ENCODE measurements around the gene SPATA17. TPM values are rescaled to one million over a fixed set of nuclear protein-coding genes. Genes with fewer than 3 reads are reported as not detected.

SPATA17 gene
- total and polyA plus RNA-seq, 10 of the 15 experiments (the other 5 are each of a cell fraction or from before 2014, with no cell fraction given) = 0.08 to 0.27 (median 0.11) TPM; not detected in 6

GRCh38 chr1:217888328-217888727 is 257.2 kb downstream of the SPATA17 start (continued):
- TF ChIP-seq SIN3A (IDR thresholded peaks at IDR 0.05; ENCODE audit: low read depth, low read length) (no peak), PBX3 (IDR thresholded peaks at IDR 0.05; ENCODE audit: insufficient replicate concordance, low read depth, low read length) (no peak), NRF1 (conservative IDR thresholded peaks at IDR 0.05; ENCODE audit: low read depth, low read length) (no peak), JUNB (IDR thresholded peaks at IDR 0.05) (no peak)

GRCh38 chr1:217889401-217889800 is 258.3 kb downstream of the SPATA17 start:
- FAIRE-seq = no peak
- no TSS peak for BruUV-seq (replicated peaks)

More at GRCh38 chr1:217889401-217889800, 258.3 kb downstream of the SPATA17 start:
- intact Hi-C loops (cut with micrococcal nuclease; ENCODE audit: unreplicated experiment) (no loop called here), in situ Hi-C loops (cut with MboI) (no loop called here)
- TF ChIP-seq ZNF384 (IDR thresholded peaks at IDR 0.05; ENCODE audit: borderline replicate concordance, low read depth, low read length) = no peak
- no peak for TF ChIP-seq MEF2B (IDR thresholded peaks at IDR 0.05; ENCODE audit: partially characterized antibody, poor library complexity, severe bottlenecking)
- no peak for TF ChIP-seq MYB (IDR thresholded peaks at IDR 0.05; ENCODE audit: borderline replicate concordance, low read depth, low read length)
- TF ChIP-seq YBX1 (IDR thresholded peaks at IDR 0.05) = no peak
- TF ChIP-seq PAX8 (IDR thresholded peaks at IDR 0.05) = no peak
- TF ChIP-seq CREM (IDR thresholded peaks at IDR 0.05; ENCODE audit: low read depth) = no peak
- no peak for TF ChIP-seq SIX5 (IDR thresholded peaks at IDR 0.05; ENCODE audit: low read depth, low read length, severe bottlenecking)
- TF ChIP-seq BMI1 (IDR thresholded peaks at IDR 0.05; ENCODE audit: borderline replicate concordance) = no peak
- no peak for TF ChIP-seq BHLHE40 (IDR thresholded peaks at IDR 0.05; ENCODE audit: borderline replicate concordance in 1 of 2, low read depth in 2 of 2, low read length in 1 of 2)
- H3K4me1 ChIP-seq (ENCODE audit: control insufficient read depth, insufficient read depth, low read length) = no peaks in the 10 kb centered on the region
- H3K79me2 ChIP-seq (ENCODE audit: control insufficient read depth, insufficient read depth, low read length) = no peaks in the 10 kb centered on the region
- POLR2A ChIA-PET = no interaction called here
- H4K20me1 ChIP-seq (ENCODE audit: control insufficient read depth, insufficient read depth) = no peaks in the 10 kb centered on the region
- no peak overlapping the region for H3K4me3 ChIP-seq
- CTCF ChIA-PET = no interaction called here
- ATAC-seq = no peak
- H3K27ac ChIP-seq (ENCODE audit: control insufficient read depth, insufficient read depth) = no peak overlapping the region
- WGBS (ENCODE audit: insufficient coverage, insufficient replicate concordance, low lambda C conversion rate, missing lambda C conversion rate) = 58% methylated on average over 10 of the region's 10 CpGs
- H3K9ac ChIP-seq (ENCODE audit: control insufficient read depth, insufficient read depth, low read length) = no peak overlapping the region
- no peak overlapping the region for H3K4me2 ChIP-seq (ENCODE audit: control insufficient read depth, insufficient read depth)
- no peaks in the 10 kb centered on the region for H3K9me3 ChIP-seq (replicated peaks; ENCODE audit: control insufficient read depth, insufficient read depth, low read length)
- no peak overlapping the region for H2AFZ ChIP-seq (ENCODE audit: control insufficient read depth, low read depth, low read length)
- DNase-seq (ENCODE audit: low read depth, low spot score) = no peak
- RAD21 ChIA-PET (ENCODE audit: unreplicated experiment) = no interaction called here
- no peaks in the 10 kb centered on the region for H3K36me3 ChIP-seq (ENCODE audit: control insufficient read depth in 2 of 2, insufficient read depth in 2 of 2, low read length in 1 of 2)
- SMC1A ChIA-PET (ENCODE audit: uncharacterized antibody, unreplicated experiment) = interaction anchor here (0.7 kb wide), 1 partner anchor 445 kb away, joined by 3 read pairs; no protein-coding TSS in a partner anchor
- no peaks in the 10 kb centered on the region for H3K27me3 ChIP-seq (replicated peaks in 1 of 2; ENCODE audit: control insufficient read depth in 2 of 2, insufficient read depth in 2 of 2, low read length in 1 of 2)

Data from GM12878 (cell line).